ENCODE results near the gene JAM2. TPM values are rescaled to one million over a fixed set of nuclear protein-coding genes. Genes with fewer than 3 reads are reported as not detected.

JAM2 gene
- total and polyA plus RNA-seq, 2 of the 4 experiments (the other 2 are of a cell fraction): 0.72 to 2.1 TPM

DNA sequence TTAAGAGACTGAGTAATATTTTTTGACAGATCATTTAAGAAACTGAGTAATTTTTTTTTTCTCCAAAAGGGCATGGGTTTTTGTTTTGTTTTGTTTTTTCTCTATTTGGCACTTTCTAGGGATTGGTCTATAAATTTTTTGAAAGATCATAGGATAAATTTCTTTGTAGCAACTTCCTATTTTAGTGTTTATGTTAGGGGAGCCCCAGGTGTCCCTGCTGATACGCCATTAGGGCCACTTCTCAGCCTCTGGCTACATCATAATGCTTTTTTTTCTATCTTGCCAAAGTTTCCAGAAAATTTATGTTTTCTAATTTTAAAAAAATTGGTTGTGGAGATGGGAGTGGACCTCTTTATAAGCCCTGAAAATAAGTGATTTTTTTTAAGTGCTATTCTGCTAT lies 98.4 kb downstream of the JAM2 start:
- no TSS peak for BruUV-seq (replicated peaks)
- no peak for TF ChIP-seq CHD1 (IDR thresholded peaks at IDR 0.05; ENCODE audit: low read depth, low read length)
- TF ChIP-seq MAFK (IDR thresholded peaks at IDR 0.05; ENCODE audit: low read depth, low read length): no peak
- TF ChIP-seq, protein P1, sequence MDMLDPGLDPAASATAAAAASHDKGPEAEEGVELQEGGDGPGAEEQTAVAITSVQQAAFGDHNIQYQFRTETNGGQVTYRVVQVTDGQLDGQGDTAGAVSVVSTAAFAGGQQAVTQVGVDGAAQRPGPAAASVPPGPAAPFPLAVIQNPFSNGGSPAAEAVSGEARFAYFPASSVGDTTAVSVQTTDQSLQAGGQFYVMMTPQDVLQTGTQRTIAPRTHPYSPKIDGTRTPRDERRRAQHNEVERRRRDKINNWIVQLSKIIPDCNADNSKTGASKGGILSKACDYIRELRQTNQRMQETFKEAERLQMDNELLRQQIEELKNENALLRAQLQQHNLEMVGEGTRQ (IDR thresholded peaks at IDR 0.05; ENCODE audit: low read depth, low read length): no peak
- TF ChIP-seq RAD21 (IDR thresholded peaks at IDR 0.05; ENCODE audit: low read length): no peak
- TF ChIP-seq NFE2L2 (IDR thresholded peaks at IDR 0.05; ENCODE audit: low read depth, low read length): no peak
- no peak for TF ChIP-seq POLR2A (IDR thresholded peaks at IDR 0.05; ENCODE audit: low read depth, low read length)
- TF ChIP-seq BHLHE40 (IDR thresholded peaks at IDR 0.05; ENCODE audit: low read depth, low read length): no peak
- no peak for TF ChIP-seq MAZ (IDR thresholded peaks at IDR 0.05; ENCODE audit: borderline replicate concordance, low read depth, low read length)
- no peak for TF ChIP-seq CEBPB (IDR thresholded peaks at IDR 0.05; ENCODE audit: low read depth, low read length)
- TF ChIP-seq SMC3 (IDR thresholded peaks at IDR 0.05; ENCODE audit: low read depth, low read length): no peak
- TF ChIP-seq ELK1 (IDR thresholded peaks at IDR 0.05; ENCODE audit: borderline replicate concordance, low read depth, low read length): no peak

More for the DNA sequence above, 98.4 kb downstream of the JAM2 start:
- Histone ChIP-seq H3K23ac (ENCODE audit: low read depth, low read length) (no peak overlapping the region), H4K5ac (ENCODE audit: low read depth, low read length) (no peak overlapping the region), H4K20me1 (ENCODE audit: insufficient read depth, low read length) (no peaks in the 10 kb centered on the region; the same call in 1 of the 2 replicates), H3K27ac (ENCODE audit: insufficient read depth, low read length) (no peak overlapping the region), H3K27me3 (ENCODE audit: control insufficient read depth, insufficient read depth, low read length) (no peaks in the 10 kb centered on the region), H3K4me2 (ENCODE audit: low read depth, low read length) (no peak overlapping the region), H2AK9ac (replicated peaks; ENCODE audit: low read depth, low read length, poor library complexity) (no peak overlapping the region), H3K4me1 (ENCODE audit: control insufficient read depth, insufficient read depth, low read length) (no peaks in the 10 kb centered on the region), H2BK5ac (ENCODE audit: low read depth, low read length, poor library complexity, severe bottlenecking) (no peak overlapping the region), H2AFZ (replicated peaks; ENCODE audit: low read length, poor library complexity) (no peak overlapping the region), H3K4me3 (ENCODE audit: insufficient read depth, low read depth, low read length) (no peak overlapping the region), H3K9ac (ENCODE audit: low read depth, low read length) (no peak overlapping the region), H3K9me3 (ENCODE audit: control insufficient read depth, insufficient read depth, low read length) (no peaks in the 10 kb centered on the region), H3K9me1 (ENCODE audit: insufficient read depth, low read length) (no peaks in the 10 kb centered on the region), H3K79me1 (ENCODE audit: low read depth in 1 of 2, low read length in 2 of 2) (peaks cover 12 to 30% of the 10 kb centered on the region in 2 experiments), H3K36me3 (ENCODE audit: control insufficient read depth, insufficient read depth, low read length) (peaks cover 1% of the 10 kb centered on the region; the same call in 1 of the 2 replicates), H2BK120ac (ENCODE audit: low read depth, low read length) (no peak overlapping the region), H4K91ac (ENCODE audit: insufficient read depth, low read depth, low read length) (no peak overlapping the region), H2AK5ac (ENCODE audit: low read depth, low read length) (no peak overlapping the region), H3K4ac (ENCODE audit: low read depth, low read length) (no peak overlapping the region), H2BK15ac (ENCODE audit: low read depth, low read length) (no peak overlapping the region), H4K8ac (ENCODE audit: low read depth in 2 of 2, low read length in 2 of 2) (no peak overlapping the region), H3K14ac (replicated peaks; ENCODE audit: low read depth, low read length) (no peak overlapping the region), H2BK20ac (ENCODE audit: low read depth, low read length) (no peak overlapping the region), H3K56ac (ENCODE audit: extremely low read depth, insufficient read depth, low read length) (no peak overlapping the region), H3K18ac (ENCODE audit: low read depth, low read length) (no peak overlapping the region)
- ATAC-seq (ENCODE audit: low read depth): no peak
- POLR2A ChIA-PET (ENCODE audit: unreplicated experiment): no interaction called here
- dilution Hi-C loops (cut with HindIII; ENCODE audit: low sequenced_read_pairs, unreplicated experiment): no loop called here
- CTCF ChIA-PET: no interaction called here
- no peak for DNase-seq
- in situ Hi-C loops (cut with MboI; ENCODE audit: low sequenced_read_pairs): no loop called here
- intact Hi-C loops (cut with micrococcal nuclease): loop anchor here (5.0 kb wide), 2 partner anchors 430 to 980 kb away; no protein-coding TSS in a partner anchor
- no CpG with 5 or more reads among the region's 1 CpG for WGBS, 2 experiments (ENCODE audit: extremely low coverage in 2 of 2, insufficient read length in 1 of 2)
